HG02885 (cell line): ENCODE measurements around the gene TEX47.

Source experiments
- ATAC-seq: cut with Tn5 transposase; IDR thresholded peaks from one replicate; pipeline ENCODE4 v1.9.1; 2021; ENCODE audit warnings: mild to moderate bottlenecking; ENCODE audit not compliant: unreplicated experiment, poor library complexity

TEX47 gene

GRCh38 chr7:88795553-88795952, at the start of gene TEX47:
Gene TEX47 (minus strand): TSS chr7:88795737. CDS start chr7:88794942, 795 bp downstream.
- ATAC-seq: no peak

DNA sequence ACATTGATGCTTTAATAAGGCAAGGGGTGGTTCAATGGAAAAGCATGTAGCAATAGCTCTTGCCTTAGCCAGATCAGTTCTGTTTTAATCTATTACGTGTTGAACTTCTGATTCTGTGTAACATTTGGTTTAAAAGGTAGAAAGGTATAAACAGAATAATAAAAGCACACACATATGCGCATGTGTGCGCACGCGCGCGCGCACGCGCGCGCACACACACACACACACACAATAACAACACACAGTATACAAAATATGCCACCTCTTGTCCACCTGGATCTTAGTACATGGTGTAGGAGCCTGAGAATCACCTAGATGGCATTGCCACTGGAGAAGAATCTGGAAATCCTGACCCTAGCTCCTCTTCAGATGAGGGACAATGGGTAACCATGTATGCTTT, 49.6 kb upstream of the TEX47 start:
- ATAC-seq: no peak

DNA sequence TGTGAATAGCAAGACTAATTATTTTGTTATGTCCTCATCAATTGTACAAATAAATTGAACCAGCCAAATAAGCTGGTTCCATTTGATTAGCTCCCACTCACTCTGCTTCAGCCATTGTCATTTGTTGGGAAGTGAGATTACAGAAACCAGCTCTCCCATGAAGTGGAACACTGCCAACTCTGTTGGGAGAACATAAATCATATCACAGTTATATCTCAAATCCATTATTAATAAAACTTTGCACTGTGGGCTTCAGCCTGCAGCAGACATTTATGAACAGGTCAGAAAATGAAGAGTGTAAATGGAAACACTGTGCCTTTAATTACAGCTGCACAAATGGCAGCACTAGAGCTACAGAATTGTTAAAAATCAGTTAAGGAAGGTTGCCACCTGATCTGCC, 46.7 kb upstream of the TEX47 start:
- no peak for ATAC-seq

DNA sequence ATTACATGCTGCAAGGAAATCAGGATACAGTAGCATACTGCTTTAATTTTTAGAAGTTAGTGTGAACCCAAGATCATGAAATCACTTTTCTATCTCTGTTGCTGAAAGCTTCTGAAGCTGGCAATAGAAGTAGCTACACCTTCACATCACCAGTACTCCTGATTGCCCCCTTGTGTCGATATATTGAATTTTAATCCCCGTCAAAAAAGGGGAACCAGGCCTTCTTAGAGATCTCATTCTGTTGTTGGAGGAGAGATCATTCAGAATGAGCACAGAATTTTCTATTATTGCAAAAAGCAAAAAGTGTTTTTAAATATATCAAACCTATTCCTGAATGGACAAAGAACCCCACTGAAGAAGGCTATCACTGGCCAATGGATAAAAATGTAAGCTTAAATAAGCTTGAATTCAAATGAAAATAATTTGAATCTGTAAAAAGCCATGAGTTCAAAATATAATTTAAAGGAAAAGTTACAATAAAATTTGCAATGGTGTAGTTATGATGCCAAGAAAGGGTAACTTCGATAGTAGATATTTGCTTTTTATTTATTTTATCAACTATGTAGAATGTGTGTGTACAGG, 39.7 kb upstream of the TEX47 start:
- peak; percentile 97 for ATAC-seq

GRCh38 chr7:88826222-88826621, 30.7 kb upstream of the TEX47 start:
- ATAC-seq: no peak

DNA sequence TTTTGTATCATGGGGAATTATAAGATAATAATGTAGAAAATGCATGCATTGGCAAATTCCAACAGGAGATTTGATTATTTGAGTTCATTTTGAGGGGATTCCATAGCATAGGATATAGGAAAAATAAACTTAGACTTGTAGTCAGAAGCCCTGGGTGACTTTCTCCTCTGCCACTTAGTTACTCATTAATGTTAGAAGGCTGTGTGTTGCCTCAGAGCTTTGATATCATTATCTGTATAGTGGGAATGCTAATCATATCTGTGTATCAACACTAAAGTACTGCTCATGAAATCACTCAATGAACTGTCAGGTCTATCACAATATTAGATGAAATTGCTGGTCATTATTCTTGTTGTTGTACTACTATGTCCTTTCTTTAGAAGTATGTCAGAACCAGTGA, 23.0 kb upstream of the TEX47 start:
- ATAC-seq: no peak

- no peak for ATAC-seq
Observed at GRCh38 chr7:88806280-88807037, 10.9 kb upstream of the TEX47 start.

DNA sequence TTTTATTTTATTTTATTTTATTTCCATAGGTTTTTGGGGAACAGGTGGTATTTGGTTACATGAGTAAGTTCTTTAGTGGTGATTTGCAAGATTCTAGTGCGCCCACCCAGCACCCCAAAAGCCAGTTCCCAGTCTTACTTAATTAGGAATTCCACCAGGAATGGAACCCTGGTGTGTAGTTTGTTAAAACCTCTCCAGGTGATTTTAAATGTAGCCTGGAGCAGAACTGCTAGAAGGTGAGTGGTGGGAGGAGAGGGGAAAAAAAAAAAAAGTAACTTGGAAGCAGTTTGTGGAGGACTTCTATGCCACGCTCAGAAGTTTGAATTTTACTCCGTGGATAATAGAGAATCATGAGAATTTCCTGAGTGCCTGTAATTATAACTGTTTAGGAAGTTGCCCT, 5.5 kb upstream of the TEX47 start:
- no peak for ATAC-seq

- ATAC-seq: no peak
Observed at GRCh38 chr7:88792361-88792760, 3.2 kb downstream of the TEX47 start.

GRCh38 chr7:88791891-88792290, 3.6 kb downstream of the TEX47 start:
- ATAC-seq: no peak

DNA sequence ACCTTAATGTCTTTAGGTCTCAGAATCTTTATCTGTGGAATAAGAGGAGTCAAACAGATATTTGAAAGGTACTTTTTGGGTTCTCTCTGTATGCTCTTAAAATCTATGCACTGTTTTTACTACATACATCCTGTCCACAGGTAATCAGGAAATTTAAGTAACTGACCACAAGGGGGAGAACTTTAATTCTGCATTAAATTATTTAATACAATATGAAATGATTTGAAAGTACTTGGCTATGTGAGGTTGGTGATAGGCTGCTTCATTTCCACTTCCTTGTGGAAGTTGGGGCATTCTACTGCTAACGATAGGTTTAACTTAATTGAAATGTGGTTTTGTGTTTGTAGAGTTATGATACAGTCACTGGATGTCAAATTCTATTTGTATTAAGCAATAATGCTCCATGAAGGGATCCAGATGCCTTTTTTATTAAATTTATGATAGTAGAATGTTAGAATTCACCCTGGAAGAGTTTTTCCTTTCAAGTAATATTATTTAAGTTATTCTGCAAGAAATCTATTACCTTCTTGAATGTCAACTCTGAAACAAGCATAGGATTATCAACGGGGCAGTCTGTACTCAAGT, 6.0 kb downstream of the TEX47 start:
- no peak for ATAC-seq

GRCh38 chr7:88787777-88788176, 7.8 kb downstream of the TEX47 start:
- ATAC-seq: no peak

GRCh38 chr7:88775838-88776237, 19.7 kb downstream of the TEX47 start:
- no peak for ATAC-seq

- ATAC-seq: no peak
Observed at GRCh38 chr7:88772776-88773175, 22.8 kb downstream of the TEX47 start.

DNA sequence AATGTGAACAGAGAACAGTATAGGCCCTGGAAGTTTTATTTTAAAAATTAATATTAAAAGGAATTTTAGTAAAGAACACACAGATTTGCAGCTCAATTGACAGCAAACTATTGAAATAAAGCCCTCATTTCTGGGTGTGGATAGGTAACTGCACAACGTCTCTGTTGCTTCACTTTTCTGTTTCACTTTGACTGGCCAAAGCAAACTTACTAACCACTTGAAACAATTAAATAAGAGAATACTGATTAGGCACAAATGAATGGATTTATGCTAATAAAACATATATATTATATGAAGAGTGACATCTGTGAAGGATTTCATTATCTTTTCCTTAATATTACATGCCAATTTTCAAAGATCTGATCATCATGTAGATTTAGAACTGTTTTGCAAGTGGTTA, 24.1 kb downstream of the TEX47 start:
- ATAC-seq: peak; percentile 84

- no peak for ATAC-seq
Observed at GRCh38 chr7:88761779-88762178, 33.8 kb downstream of the TEX47 start.

DNA sequence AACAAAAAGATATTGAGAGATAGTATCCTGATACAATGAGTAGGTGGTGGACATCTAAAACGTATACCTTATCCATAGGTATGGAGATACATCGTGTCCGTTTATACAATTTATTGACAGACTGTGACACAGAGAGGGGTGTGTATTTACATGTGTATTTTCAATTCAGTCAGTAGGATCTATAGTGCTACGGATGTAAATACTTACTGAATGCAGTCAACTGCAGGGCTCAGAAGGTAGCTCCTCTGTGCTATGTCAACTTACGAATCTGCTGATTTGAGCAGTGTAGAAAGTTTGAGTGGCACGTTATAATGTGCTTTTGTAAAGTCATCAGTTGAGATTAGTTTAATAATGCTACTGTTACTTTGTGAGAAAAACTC, 35.4 kb downstream of the TEX47 start:
- no peak for ATAC-seq

- no peak for ATAC-seq
Observed at GRCh38 chr7:88759230-88760135, 36.1 kb downstream of the TEX47 start, which contains the start of gene ZNF804B. Gene ZNF804B (plus strand): TSS chr7:88759700. CDS start chr7:88759977, 277 bp downstream.

GRCh38 chr7:88758381-88759229, 36.9 kb downstream of the TEX47 start:
- ATAC-seq: no peak

GRCh38 chr7:88757371-88757770, 38.2 kb downstream of the TEX47 start:
- no peak for ATAC-seq
